ENCODE data around the gene TTC34.
"Not testable (repeated sequence)": the region's sequence is repeated elsewhere in the genome, so short reads cannot be mapped to it uniquely, and the experiment has no call there.

DNA sequence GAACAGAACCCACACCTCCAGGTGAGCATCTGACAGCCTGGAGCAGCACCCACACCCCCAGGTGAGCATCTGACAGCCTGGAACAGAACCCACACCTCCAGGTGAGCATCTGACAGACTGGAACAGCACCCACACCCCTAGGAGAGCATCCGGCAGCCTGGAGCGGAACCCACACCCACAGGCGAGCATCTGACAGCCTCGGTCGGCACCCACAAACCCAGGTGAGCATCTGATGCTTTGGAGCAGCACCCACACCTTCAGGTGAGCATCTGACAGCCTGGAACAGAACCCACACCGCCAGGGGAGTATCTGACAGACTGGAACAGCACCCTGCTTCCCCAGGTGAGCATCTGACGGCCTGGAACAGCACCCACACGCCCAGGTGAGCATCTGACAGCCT lies 52.9 kb downstream of the TTC34 start:
- TF ChIP-seq, protein P1, sequence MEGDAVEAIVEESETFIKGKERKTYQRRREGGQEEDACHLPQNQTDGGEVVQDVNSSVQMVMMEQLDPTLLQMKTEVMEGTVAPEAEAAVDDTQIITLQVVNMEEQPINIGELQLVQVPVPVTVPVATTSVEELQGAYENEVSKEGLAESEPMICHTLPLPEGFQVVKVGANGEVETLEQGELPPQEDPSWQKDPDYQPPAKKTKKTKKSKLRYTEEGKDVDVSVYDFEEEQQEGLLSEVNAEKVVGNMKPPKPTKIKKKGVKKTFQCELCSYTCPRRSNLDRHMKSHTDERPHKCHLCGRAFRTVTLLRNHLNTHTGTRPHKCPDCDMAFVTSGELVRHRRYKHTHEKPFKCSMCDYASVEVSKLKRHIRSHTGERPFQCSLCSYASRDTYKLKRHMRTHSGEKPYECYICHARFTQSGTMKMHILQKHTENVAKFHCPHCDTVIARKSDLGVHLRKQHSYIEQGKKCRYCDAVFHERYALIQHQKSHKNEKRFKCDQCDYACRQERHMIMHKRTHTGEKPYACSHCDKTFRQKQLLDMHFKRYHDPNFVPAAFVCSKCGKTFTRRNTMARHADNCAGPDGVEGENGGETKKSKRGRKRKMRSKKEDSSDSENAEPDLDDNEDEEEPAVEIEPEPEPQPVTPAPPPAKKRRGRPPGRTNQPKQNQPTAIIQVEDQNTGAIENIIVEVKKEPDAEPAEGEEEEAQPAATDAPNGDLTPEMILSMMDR (IDR thresholded peaks at IDR 0.05), result not testable (repeated sequence)
- TF ChIP-seq EZH2 (IDR thresholded peaks at IDR 0.05), result not testable (repeated sequence)

All from neural progenitor cell (in vitro differentiated cells).